Measurements from ENCODE around the gene PAM16.

GRCh38 chr16:4385066-4385788 lies 34.1 kb upstream of the PAM16 start:
- TF ChIP-seq CTCF (IDR thresholded peaks at IDR 0.05; ENCODE audit: poor library complexity, severe bottlenecking) (no peak), TAF1 (IDR thresholded peaks at IDR 0.05; ENCODE audit: low read depth) (no peak), RAD21 (conservative IDR thresholded peaks at IDR 0.05) (no peak), POLR2AphosphoS5 (IDR thresholded peaks at IDR 0.05) (no peak), EZH2 (IDR thresholded peaks at IDR 0.05; ENCODE audit: borderline replicate concordance, insufficient read depth, low read length, poor library complexity, severe bottlenecking) (no peak), SMC3 (conservative IDR thresholded peaks at IDR 0.05; ENCODE audit: poor library complexity) (no peak)
